Neural cell (in vitro differentiated cells): ENCODE measurements around the gene ALB. TPM values are rescaled to one million over a fixed set of nuclear protein-coding genes. Genes with fewer than 3 reads are reported as not detected.

Source experiments
- H2AFZ ChIP-seq: fragments of 200-600, 300-800 bp; sonication (generic), shearing (Covaris generic); 2 replicates; pipeline ENCODE4 v1.6.0; 2014; ENCODE audit warnings: low read depth, mild to moderate bottlenecking, antibody characterized with exemption, low read length, moderate library complexity
- H3F3A ChIP-seq: fragments of 200-600 bp; shearing (Covaris generic); 2 replicates; pipeline ENCODE4 v1.6.1; 2016; ENCODE audit warnings: mild to moderate bottlenecking, moderate library complexity, mixed read lengths, antibody characterized with exemption, low read length; ENCODE audit not compliant: insufficient read depth, poor library complexity, severe bottlenecking
- H3K27ac ChIP-seq: fragments of 200-600, 300-800 bp; sonication (generic), shearing (Covaris generic); 2 replicates; pipeline ENCODE4 v1.5.1; 2014; ENCODE audit warnings: mild to moderate bottlenecking, low read length, moderate library complexity
- H3K27me3 ChIP-seq: fragments of 300-800, 200-600 bp; sonication (generic), shearing (Covaris generic); 2 replicates; pipeline ENCODE4 v1.6.0; 2014; ENCODE audit warnings: mild to moderate bottlenecking, low read depth, low read length, moderate library complexity; ENCODE audit not compliant: insufficient read depth
- H3K36me3 ChIP-seq: fragments of 300-800, 200-600 bp; sonication (generic), shearing (Covaris generic); 2 replicates; pipeline ENCODE4 v1.5.1; 2014; ENCODE audit warnings: mild to moderate bottlenecking, antibody characterized with exemption, low read length, moderate library complexity; ENCODE audit not compliant: insufficient read depth
- H3K4me2 ChIP-seq: fragments of 300-800, 200-600 bp; sonication (generic), shearing (Covaris generic); 2 replicates; pipeline ENCODE4 v1.6.0; 2014; ENCODE audit warnings: mild to moderate bottlenecking, low read length
- H3K4me3 ChIP-seq: fragments of 300-800, 200-600 bp; sonication (generic), shearing (Covaris generic); 2 replicates; pipeline ENCODE4 v1.5.1; 2014; ENCODE audit warnings: mild to moderate bottlenecking, low read length, moderate library complexity
- H3K79me2 ChIP-seq: fragments of 200-600 bp; shearing (Covaris generic); replicated peaks from 2 replicates; pipeline ENCODE4 v1.6.0; 2014; ENCODE audit warnings: mild to moderate bottlenecking, low read length, moderate library complexity; ENCODE audit not compliant: insufficient read depth
- H3K9ac ChIP-seq: fragments of 300-800, 200-600 bp; sonication (generic), shearing (Covaris generic); 2 replicates; pipeline ENCODE4 v1.6.1; 2016; ENCODE audit warnings: mild to moderate bottlenecking, low read length, mixed read lengths
- H3K9me2 ChIP-seq: fragments of 200-600 bp; shearing (Covaris generic); 2 replicates; pipeline ENCODE4 v1.6.1; 2016; ENCODE audit warnings: mild to moderate bottlenecking, low read length, mixed read lengths; ENCODE audit not compliant: insufficient read depth
- H3K9me3 ChIP-seq: fragments of 200-600, 300-800 bp; sonication (generic), shearing (Covaris generic); 2 replicates; pipeline ENCODE4 v1.6.1; 2016; ENCODE audit warnings: mild to moderate bottlenecking, mixed run types, low read length, moderate library complexity, mixed read lengths
- H4K20me1 ChIP-seq: fragments of 200-600 bp; shearing (Covaris generic); 2 replicates; pipeline ENCODE4 v1.6.1; 2016; ENCODE audit warnings: mild to moderate bottlenecking, mixed run types; ENCODE audit not compliant: insufficient read depth
- EP300 ChIP-seq: fragments of 450-650 bp; conservative IDR thresholded peaks from 2 replicates; pipeline ENCODE4 v1.6.1; 2014; ENCODE audit warnings: antibody characterized with exemption, mild to moderate bottlenecking, moderate library complexity; ENCODE audit not compliant: poor library complexity, severe bottlenecking
- EZH2 ChIP-seq: fragments of 200-600, 300-800 bp; shearing (Covaris generic), sonication (generic); IDR thresholded peaks from 2 replicates; pipeline ENCODE4 v1.6.1; 2014; ENCODE audit warnings: antibody characterized with exemption, low read length, borderline replicate concordance, mild to moderate bottlenecking; ENCODE audit not compliant: insufficient read depth, poor library complexity, severe bottlenecking
- MXI1 ChIP-seq: fragments of 450-650 bp; conservative IDR thresholded peaks from 2 replicates; pipeline ENCODE4 v1.6.1; 2014; ENCODE audit warnings: antibody characterized with exemption, mild to moderate bottlenecking; ENCODE audit not compliant: poor library complexity, severe bottlenecking
- POLR2AphosphoS5 ChIP-seq: IDR thresholded peaks from 2 replicates; pipeline ENCODE4 v1.6.1; 2012
- RAD21 ChIP-seq: fragments of 450-650 bp; conservative IDR thresholded peaks from 2 replicates; pipeline ENCODE4 v1.6.1; 2014; ENCODE audit warnings: antibody characterized with exemption, mild to moderate bottlenecking, moderate library complexity
- SMC3 ChIP-seq: fragments of 450-650 bp; conservative IDR thresholded peaks from 2 replicates; pipeline ENCODE4 v1.6.1; 2014; ENCODE audit warnings: antibody characterized with exemption, mild to moderate bottlenecking, moderate library complexity; ENCODE audit not compliant: poor library complexity
- TAF1 ChIP-seq: IDR thresholded peaks from 2 replicates; pipeline ENCODE4 v1.6.1; 2012; ENCODE audit warnings: low read depth
- polyA plus RNA-seq: library from polyadenylated mRNA; depleted of rRNA; stranded (reverse); fragments of >200 nt; gene quantifications from 2 replicates; pipeline ENCODE4 v1.2.3, GENCODE V29; 2014
- TF ChIP-seq, protein P1 (sequence below): IDR thresholded peaks from 2 replicates; pipeline ENCODE4 v1.6.1; 2012; ENCODE audit warnings: borderline replicate concordance
- TF ChIP-seq, protein P2 (sequence below): fragments of 450-650 bp; IDR thresholded peaks from 2 replicates; pipeline ENCODE4 v1.5.1; 2014; ENCODE audit warnings: antibody characterized with exemption, mild to moderate bottlenecking, moderate library complexity; ENCODE audit not compliant: poor library complexity, severe bottlenecking

ALB gene
- polyA plus RNA-seq, 1 donor from 2014 or later = 3.4 TPM

DNA sequence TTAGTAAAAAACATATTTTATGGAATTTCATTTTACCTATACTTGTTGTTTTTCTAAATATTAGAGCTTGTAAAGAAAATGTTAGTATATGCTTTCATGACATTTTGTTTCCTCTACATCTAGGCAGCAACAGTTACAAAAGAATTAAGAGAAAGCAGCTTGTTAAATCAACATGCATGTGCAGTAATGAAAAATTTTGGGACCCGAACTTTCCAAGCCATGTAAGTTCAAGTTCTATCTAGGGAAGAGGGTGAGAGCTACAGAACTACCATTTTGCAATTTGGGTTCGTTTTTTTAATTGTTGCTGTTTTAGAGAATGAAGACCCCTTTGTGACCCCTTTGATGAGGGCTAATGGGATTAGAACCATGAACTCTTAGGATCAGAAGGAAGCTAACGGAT lies 39.1 kb downstream of the ALB start:
- TF ChIP-seq RAD21 (no peak), EZH2 (no peak), TAF1 (no peak), SMC3 (no peak), POLR2AphosphoS5 (no peak), EP300 (no peak), MXI1 (no peak)
- TF ChIP-seq, protein P1, sequence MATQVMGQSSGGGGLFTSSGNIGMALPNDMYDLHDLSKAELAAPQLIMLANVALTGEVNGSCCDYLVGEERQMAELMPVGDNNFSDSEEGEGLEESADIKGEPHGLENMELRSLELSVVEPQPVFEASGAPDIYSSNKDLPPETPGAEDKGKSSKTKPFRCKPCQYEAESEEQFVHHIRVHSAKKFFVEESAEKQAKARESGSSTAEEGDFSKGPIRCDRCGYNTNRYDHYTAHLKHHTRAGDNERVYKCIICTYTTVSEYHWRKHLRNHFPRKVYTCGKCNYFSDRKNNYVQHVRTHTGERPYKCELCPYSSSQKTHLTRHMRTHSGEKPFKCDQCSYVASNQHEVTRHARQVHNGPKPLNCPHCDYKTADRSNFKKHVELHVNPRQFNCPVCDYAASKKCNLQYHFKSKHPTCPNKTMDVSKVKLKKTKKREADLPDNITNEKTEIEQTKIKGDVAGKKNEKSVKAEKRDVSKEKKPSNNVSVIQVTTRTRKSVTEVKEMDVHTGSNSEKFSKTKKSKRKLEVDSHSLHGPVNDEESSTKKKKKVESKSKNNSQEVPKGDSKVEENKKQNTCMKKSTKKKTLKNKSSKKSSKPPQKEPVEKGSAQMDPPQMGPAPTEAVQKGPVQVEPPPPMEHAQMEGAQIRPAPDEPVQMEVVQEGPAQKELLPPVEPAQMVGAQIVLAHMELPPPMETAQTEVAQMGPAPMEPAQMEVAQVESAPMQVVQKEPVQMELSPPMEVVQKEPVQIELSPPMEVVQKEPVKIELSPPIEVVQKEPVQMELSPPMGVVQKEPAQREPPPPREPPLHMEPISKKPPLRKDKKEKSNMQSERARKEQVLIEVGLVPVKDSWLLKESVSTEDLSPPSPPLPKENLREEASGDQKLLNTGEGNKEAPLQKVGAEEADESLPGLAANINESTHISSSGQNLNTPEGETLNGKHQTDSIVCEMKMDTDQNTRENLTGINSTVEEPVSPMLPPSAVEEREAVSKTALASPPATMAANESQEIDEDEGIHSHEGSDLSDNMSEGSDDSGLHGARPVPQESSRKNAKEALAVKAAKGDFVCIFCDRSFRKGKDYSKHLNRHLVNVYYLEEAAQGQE = no peak
- TF ChIP-seq, protein P2, sequence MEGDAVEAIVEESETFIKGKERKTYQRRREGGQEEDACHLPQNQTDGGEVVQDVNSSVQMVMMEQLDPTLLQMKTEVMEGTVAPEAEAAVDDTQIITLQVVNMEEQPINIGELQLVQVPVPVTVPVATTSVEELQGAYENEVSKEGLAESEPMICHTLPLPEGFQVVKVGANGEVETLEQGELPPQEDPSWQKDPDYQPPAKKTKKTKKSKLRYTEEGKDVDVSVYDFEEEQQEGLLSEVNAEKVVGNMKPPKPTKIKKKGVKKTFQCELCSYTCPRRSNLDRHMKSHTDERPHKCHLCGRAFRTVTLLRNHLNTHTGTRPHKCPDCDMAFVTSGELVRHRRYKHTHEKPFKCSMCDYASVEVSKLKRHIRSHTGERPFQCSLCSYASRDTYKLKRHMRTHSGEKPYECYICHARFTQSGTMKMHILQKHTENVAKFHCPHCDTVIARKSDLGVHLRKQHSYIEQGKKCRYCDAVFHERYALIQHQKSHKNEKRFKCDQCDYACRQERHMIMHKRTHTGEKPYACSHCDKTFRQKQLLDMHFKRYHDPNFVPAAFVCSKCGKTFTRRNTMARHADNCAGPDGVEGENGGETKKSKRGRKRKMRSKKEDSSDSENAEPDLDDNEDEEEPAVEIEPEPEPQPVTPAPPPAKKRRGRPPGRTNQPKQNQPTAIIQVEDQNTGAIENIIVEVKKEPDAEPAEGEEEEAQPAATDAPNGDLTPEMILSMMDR = no peak
- no peak overlapping the region for H3K4me3 ChIP-seq
- H3K79me2 ChIP-seq = no peaks in the 10 kb centered on the region
- H3F3A ChIP-seq = no peaks in the 10 kb centered on the region
- no peak overlapping the region for H3K9ac ChIP-seq
- no peaks in the 10 kb centered on the region for H3K36me3 ChIP-seq
- no peaks in the 10 kb centered on the region for H3K9me3 ChIP-seq
- no peaks in the 10 kb centered on the region for H4K20me1 ChIP-seq
- peaks cover 6% of the 10 kb centered on the region for H3K27me3 ChIP-seq
- H2AFZ ChIP-seq = no peak overlapping the region
- H3K4me2 ChIP-seq = no peak overlapping the region
- no peak overlapping the region for H3K27ac ChIP-seq
- H3K9me2 ChIP-seq = no peaks in the 10 kb centered on the region

DNA sequence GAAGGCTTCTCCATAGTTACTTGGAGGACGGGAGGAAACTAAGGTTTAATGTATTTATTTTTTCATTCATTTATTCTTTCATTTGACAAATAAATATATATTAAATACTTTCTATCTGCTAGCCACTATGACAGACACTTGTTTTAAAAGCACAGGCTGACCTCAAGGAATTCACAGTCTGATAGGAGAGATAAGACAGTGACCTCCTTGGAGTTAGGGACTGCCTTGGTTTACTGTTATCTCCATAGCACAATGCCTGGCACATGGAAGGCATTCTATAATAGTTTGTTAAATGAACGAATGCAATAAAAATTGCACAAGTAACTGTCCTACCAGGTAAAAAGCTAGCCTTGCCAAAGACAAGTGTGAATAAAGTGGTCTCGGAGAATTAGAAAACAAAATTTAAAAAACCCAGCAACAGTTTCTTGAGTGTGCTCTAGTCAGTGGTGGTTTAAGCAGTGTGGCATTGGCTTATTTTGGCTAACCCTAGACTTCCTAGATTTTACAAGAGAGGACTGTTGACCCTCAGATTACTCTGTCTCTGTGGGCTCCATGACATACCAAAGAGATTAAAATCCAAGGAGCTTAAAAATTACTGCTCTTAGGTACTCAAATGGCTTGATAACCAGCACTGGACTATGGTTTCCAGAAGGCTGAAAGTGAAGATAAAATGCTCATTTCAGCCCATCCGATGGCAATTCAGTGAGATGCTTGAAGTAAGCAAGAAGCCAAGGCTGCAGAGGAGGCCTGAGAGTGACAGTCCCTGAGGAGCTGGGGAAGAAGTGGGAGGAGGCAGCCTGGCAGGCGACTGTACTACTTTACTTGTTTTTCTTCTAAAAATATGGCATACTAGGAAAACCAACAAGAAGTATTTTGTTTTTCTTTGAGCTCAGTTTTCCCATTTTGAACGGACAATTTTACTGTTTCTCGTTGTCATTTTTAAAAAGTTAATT lies 41.6 kb downstream of the ALB start:
- TF ChIP-seq EZH2 (no peak), POLR2AphosphoS5 (no peak), MXI1 (no peak), TAF1 (no peak), RAD21 (no peak), EP300 (no peak)
- TF ChIP-seq, protein P1 = no peak
- TF ChIP-seq, protein P2 = no peak
- no peaks in the 10 kb centered on the region for H3K36me3 ChIP-seq
- no peak overlapping the region for H2AFZ ChIP-seq
- no peaks in the 10 kb centered on the region for H4K20me1 ChIP-seq
- H3K27ac ChIP-seq = no peak overlapping the region
- H3K9me3 ChIP-seq = no peaks in the 10 kb centered on the region
- H3K9ac ChIP-seq = no peak overlapping the region
- H3F3A ChIP-seq = no peaks in the 10 kb centered on the region
- H3K79me2 ChIP-seq = no peaks in the 10 kb centered on the region
- no peak overlapping the region for H3K4me3 ChIP-seq
- peaks cover 17% of the 10 kb centered on the region for H3K27me3 ChIP-seq
- no peaks in the 10 kb centered on the region for H3K9me2 ChIP-seq
- H3K4me2 ChIP-seq = no peak overlapping the region
